ENCODE results near the gene SERTAD1. TPM values are rescaled to one million over a fixed set of nuclear protein-coding genes. Genes with fewer than 3 reads are reported as not detected.

SERTAD1 gene
- total RNA-seq, 4 donors from 2014 or later, result 17.3 to 45.7 (median 26.6) TPM

GRCh38 chr19:40417643-40417981 lies 8.2 kb downstream of the SERTAD1 start:
- DNase-seq (ENCODE audit: low spot score in 2 of 2), result no peak
- WGBS, 2 donors, result 78 to 82% methylated on average over 4 of the region's 4 CpGs
- intact Hi-C loops (cut with DNase I; ENCODE audit: low total_unique reads), result no loop called here

DNA sequence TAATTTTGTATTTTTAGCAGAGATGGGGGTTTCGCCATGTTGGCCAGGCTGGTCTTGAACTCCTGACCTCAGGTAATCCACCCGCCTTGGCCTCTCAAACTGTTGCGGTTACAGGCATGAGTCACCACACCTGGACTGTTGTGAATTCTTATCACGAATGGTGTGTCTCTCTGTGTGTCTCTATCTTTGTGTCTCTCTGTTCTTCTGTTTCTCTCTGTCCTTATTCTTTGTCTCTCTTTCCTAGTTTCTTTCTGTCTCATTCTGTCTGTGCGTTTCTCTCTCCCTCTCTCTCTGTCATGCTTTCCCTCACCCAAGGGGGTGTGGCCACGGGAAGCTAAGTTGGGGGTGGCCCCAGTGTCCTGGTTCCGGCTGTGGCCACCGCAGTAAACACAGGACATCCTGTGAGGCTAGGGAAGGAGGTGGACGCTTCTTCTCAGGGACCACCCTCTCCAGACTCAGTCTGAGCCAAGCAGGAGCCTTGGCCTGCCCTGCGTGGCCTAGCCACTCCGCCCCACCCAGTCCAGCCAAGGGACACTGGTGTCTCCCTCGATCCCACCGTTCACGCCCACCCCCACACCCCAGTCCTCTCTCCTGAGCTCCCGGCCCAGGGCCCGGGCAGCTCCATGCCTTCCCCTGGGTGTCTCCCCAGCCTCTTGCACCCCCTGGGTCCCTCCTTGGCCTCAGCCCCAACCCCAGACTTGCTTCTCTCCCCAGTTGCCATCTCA lies 8.7 kb downstream of the SERTAD1 start:
- H3K4me3 ChIP-seq (ENCODE audit: low read depth, poor library complexity, severe bottlenecking), result no peak overlapping the region

More at GRCh38 chr19:40417643-40417981, 8.2 kb downstream of the SERTAD1 start:
- no peak overlapping the region for H3K4me3 ChIP-seq (ENCODE audit: low read depth, poor library complexity, severe bottlenecking)
- TF ChIP-seq CTCF (IDR thresholded peaks at IDR 0.05) (no peak), POLR2A (IDR thresholded peaks at IDR 0.05) (no peak)

GRCh38 chr19:40415768-40416167 lies 10.0 kb downstream of the SERTAD1 start:
- WGBS, 2 donors, result 94 to 98% methylated on average over 2 of the region's 2 CpGs
- no peak for DNase-seq (ENCODE audit: low spot score in 2 of 2)
- TF ChIP-seq CTCF (IDR thresholded peaks at IDR 0.05) (no peak), POLR2A (IDR thresholded peaks at IDR 0.05) (no peak)
- no peak overlapping the region for H3K4me3 ChIP-seq (ENCODE audit: low read depth, poor library complexity, severe bottlenecking)
- intact Hi-C loops (cut with DNase I; ENCODE audit: low total_unique reads), result no loop called here

More for the DNA sequence above, 8.7 kb downstream of the SERTAD1 start:
- 41 to 50% methylated on average over 12 to 16 of the region's 16 CpGs for WGBS, 2 donors
- TF ChIP-seq POLR2A (IDR thresholded peaks at IDR 0.05) (no peak), CTCF (IDR thresholded peaks at IDR 0.05) (no peak)
- intact Hi-C loops (cut with DNase I; ENCODE audit: low total_unique reads), result no loop called here
- DNase-seq (ENCODE audit: low spot score in 2 of 2), result peak in 1 of 2 donors; percentile 93

DNA sequence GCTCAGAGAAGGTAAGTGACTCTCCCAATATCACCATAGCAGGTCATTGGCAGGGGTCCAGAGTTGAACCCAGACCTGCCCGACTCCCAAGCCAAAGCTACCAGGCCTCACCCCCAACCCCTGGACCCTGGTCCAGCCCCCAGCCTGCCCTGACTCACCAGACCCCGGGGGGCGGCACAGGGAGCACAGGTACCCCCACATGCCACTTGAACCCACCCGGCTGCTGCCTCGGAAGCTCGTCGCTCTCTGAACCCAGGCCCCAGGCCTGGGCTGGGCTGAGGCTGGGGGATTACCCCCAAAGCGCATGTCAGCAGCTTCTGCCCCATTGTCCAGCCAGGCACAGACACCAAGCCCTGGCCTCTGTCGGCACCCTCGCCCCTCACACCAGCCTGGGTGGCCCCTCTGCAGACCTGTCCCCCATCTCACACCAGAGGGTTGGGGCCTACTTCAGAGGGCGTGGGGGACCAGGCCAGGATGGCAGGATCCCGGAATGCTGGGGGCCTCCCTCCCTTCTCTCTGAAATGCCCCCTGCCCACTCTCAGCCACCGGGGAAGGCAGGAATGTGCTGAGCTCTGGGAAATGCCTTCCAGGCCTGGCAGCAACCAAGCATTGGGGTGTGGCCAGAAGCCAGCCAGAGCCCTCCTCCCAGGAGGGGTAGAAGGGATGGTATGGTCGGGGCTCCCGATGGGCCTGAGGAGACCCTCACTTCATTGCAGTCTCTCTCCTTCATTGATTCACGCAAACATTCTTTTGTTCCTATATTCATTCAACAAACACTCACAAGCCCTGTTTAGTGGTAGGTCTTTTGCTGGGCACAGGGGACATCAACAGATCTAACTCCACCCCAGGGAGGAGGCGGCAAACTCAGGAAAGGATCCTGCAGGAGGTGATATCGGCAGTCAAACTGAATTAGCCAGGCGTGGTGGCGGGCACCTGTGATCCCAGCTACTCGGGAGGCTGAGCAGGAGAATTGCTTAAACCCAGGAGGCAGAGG lies 11.0 kb downstream of the SERTAD1 start:
- TF ChIP-seq POLR2A (IDR thresholded peaks at IDR 0.05) (no peak), CTCF (IDR thresholded peaks at IDR 0.05) (no peak)
- H3K4me3 ChIP-seq (ENCODE audit: low read depth, poor library complexity, severe bottlenecking), result no peak overlapping the region
- intact Hi-C loops (cut with DNase I; ENCODE audit: low total_unique reads), result no loop called here
- 59 to 68% methylated on average over 16 to 17 of the region's 21 CpGs for WGBS, 2 donors
- no peak for DNase-seq (ENCODE audit: low spot score in 2 of 2)

- WGBS, 2 donors, result 44 to 51% methylated on average over 17 to 18 of the region's 18 CpGs
- H3K4me3 ChIP-seq (ENCODE audit: low read depth, poor library complexity, severe bottlenecking), result no peak within 1 kb of the TSS
- no peak for TF ChIP-seq POLR2A (IDR thresholded peaks at IDR 0.05)
- no peak for TF ChIP-seq CTCF (IDR thresholded peaks at IDR 0.05)
- intact Hi-C loops (cut with DNase I; ENCODE audit: low total_unique reads), result no loop called here
- DNase-seq (ENCODE audit: low spot score in 2 of 2), result no peak
Observed at GRCh38 chr19:40413291-40413845, 12.4 kb downstream of the SERTAD1 start, which contains the start of gene PRX. Gene PRX, minus strand, starts transcription at chr19:40413378. Its CDS starts 5,446 bp downstream, at chr19:40407932.

Data from lower leg skin (tissue), 4 donors.